Spinal cord (tissue), 10 donors: ENCODE results near the gene CSNK1G3. TPM values are rescaled to one million over a fixed set of nuclear protein-coding genes. Genes with fewer than 3 reads are reported as not detected.
A peak's percentile ranks its signal among the peaks of the same experiment; 100 is the strongest.
"Not testable (repeated sequence)": the region's sequence is repeated elsewhere in the genome, so short reads cannot be mapped to it uniquely, and the experiment has no call there.

Source experiments
- DNase-seq, 6 donors: peaks; one replicate each; pipeline versions ENCODE4 v3.0.0 to v3.0.0-alpha.2; 2013 to 2015; ENCODE audit warnings: low spot score in 6 of 6, low read depth in 4 of 6
- H3K27ac ChIP-seq: one replicate; pipeline ENCODE4 v1.5.1; 2013; ENCODE audit warnings: low read depth, low read length, control low read depth
- H3K27me3 ChIP-seq: one replicate; pipeline ENCODE4 v1.6.1; 2013; ENCODE audit warnings: low read length; ENCODE audit not compliant: control insufficient read depth, insufficient read depth
- H3K36me3 ChIP-seq: one replicate; pipeline ENCODE4 v1.6.1; 2013; ENCODE audit warnings: low read length; ENCODE audit not compliant: control insufficient read depth, insufficient read depth
- H3K4me1 ChIP-seq: one replicate; pipeline ENCODE4 v1.6.1; 2013; ENCODE audit warnings: low read length; ENCODE audit not compliant: control insufficient read depth, insufficient read depth
- H3K4me3 ChIP-seq: one replicate; pipeline ENCODE4 v1.5.1; 2013; ENCODE audit warnings: low read depth, low read length, control low read depth
- H3K9me3 ChIP-seq: one replicate; pipeline ENCODE4 v1.6.1; 2013; ENCODE audit warnings: low read length; ENCODE audit not compliant: control insufficient read depth, insufficient read depth
- WGBS: methylation state at CpG from one replicate; pipeline ENCODE4 v1.1.5; 2013; ENCODE audit warnings: missing lambda C conversion rate; ENCODE audit not compliant: insufficient coverage; 5-methylcytosine and 5-hydroxymethylcytosine counted together
- long read RNA-seq, 4 donors: transcript quantifications; one replicate each; lab custom pipeline, GENCODE V29; 2026
- polyA plus RNA-seq, 2 donors: library from polyadenylated mRNA; unstranded; fragments of 120-200 nt; gene quantifications; one replicate each; pipeline ENCODE4 v1.2.1, GENCODE V29; 2013; ENCODE audit not compliant: insufficient read length in 2 of 2
- total RNA-seq, 2 donors: library from RNA; depleted of rRNA in 1 of 2; stranded (reverse); fragments of 120-200 nt in 1 of 2; fragments of >200 nt in 1 of 2; gene quantifications; one replicate each; pipeline versions ENCODE4 v1.2.3 to v1.2.4, GENCODE V29; 2013 to 2014
- donor health status: healthy.

Gene CSNK1G3
- 100 to 1,000 TPM in 1 of 2 donors, 10 to 100 TPM in 1; 76.3 to 111 TPM for total RNA-seq
- 10 to 100 TPM; 27.6 to 32.9 TPM for polyA plus RNA-seq
- long read RNA-seq, donor 1, full-length matches to known transcripts, result 3 of 8 reads
- long read RNA-seq, donor 1, partial matches to known transcripts, result 5 of 8 reads
- long read RNA-seq, donor 1, other reads (novel, unspliced or antisense), result 0 of 8 reads
- long read RNA-seq, donor 2, partial matches to known transcripts, result 6 of 6 reads
- long read RNA-seq, donor 2, other reads (novel, unspliced or antisense), result 0 of 6 reads
- long read RNA-seq, donor 3, transcript CSNK1G3-204 (2 exons, 920 nt), result major isoform, 5 of 5 reads
- long read RNA-seq, donor 3, partial matches to known transcripts, result 0 of 5 reads
- long read RNA-seq, donor 3, other reads (novel, unspliced or antisense), result 0 of 5 reads
- long read RNA-seq, donor 4, transcript CSNK1G3-204 (2 exons, 920 nt), result major isoform, 6 of 17 reads
- long read RNA-seq, donor 4, partial matches to known transcripts, result 11 of 17 reads
- long read RNA-seq, donor 4, other reads (novel, unspliced or antisense), result 0 of 17 reads

- Histone ChIP-seq H3K4me1 (peaks cover 4% of the 10 kb centered on the region), H3K27ac (peak within 1 kb of the TSS; percentile 98), H3K4me3 (peak within 1 kb of the TSS; percentile 89), H3K9me3 (no peaks in the 10 kb centered on the region), H3K36me3 (no peaks in the 10 kb centered on the region), H3K27me3 (no peaks in the 10 kb centered on the region)
- DNase-seq, result peak; percentile 88 to 100 (median 96)
- WGBS, result under 1% methylated on average over 80 of the region's 82 CpGs
Observed at GRCh38 chr5:123511648-123512605, at the start of gene CSNK1G3. TSS of gene CSNK1G3 (plus strand) at chr5:123512177. CDS start at chr5:123545664, 33,487 bp downstream.

- not testable (repeated sequence) for H3K27me3 ChIP-seq, DNase-seq, H3K4me3 ChIP-seq, H3K9me3 ChIP-seq, H3K27ac ChIP-seq, H3K36me3 ChIP-seq, H3K4me1 ChIP-seq
- 100% methylated on average over 1 of the region's 1 CpG for WGBS
Observed at GRCh38 chr5:123466839-123467238, 45.1 kb upstream of the CSNK1G3 start.

- DNase-seq, result no peak
- WGBS, result no CpG with 5 or more reads among the region's 3 CpGs
- Histone ChIP-seq H3K36me3 (no peaks in the 10 kb centered on the region), H3K27me3 (no peaks in the 10 kb centered on the region), H3K4me3 (no peak overlapping the region), H3K4me1 (no peaks in the 10 kb centered on the region), H3K27ac (no peak overlapping the region), H3K9me3 (no peaks in the 10 kb centered on the region)
Observed at GRCh38 chr5:123471385-123471784, 40.6 kb upstream of the CSNK1G3 start.

- H3K27ac ChIP-seq, result no peak overlapping the region
- no peak for DNase-seq
- H3K36me3 ChIP-seq, result no peaks in the 10 kb centered on the region
- H3K4me3 ChIP-seq, result no peak overlapping the region
- WGBS, result 76% methylated on average over 6 of the region's 8 CpGs
- no peaks in the 10 kb centered on the region for H3K9me3 ChIP-seq
- H3K27me3 ChIP-seq, result no peaks in the 10 kb centered on the region
- no peaks in the 10 kb centered on the region for H3K4me1 ChIP-seq
Observed at GRCh38 chr5:123472150-123472924, 39.6 kb upstream of the CSNK1G3 start.

- Histone ChIP-seq H3K36me3 (no peaks in the 10 kb centered on the region), H3K4me3 (no peak overlapping the region), H3K27ac (no peak overlapping the region), H3K4me1 (no peaks in the 10 kb centered on the region), H3K27me3 (no peaks in the 10 kb centered on the region), H3K9me3 (no peaks in the 10 kb centered on the region)
- peak in 2 of 6 donors; percentile 33 to 63 for DNase-seq
Observed at GRCh38 chr5:123474228-123474627, 37.7 kb upstream of the CSNK1G3 start.

- no peaks in the 10 kb centered on the region for H3K27me3 ChIP-seq
- H3K36me3 ChIP-seq, result no peaks in the 10 kb centered on the region
- no CpG with 5 or more reads among the region's 1 CpG for WGBS
- no peak for DNase-seq
- H3K9me3 ChIP-seq, result no peaks in the 10 kb centered on the region
- H3K27ac ChIP-seq, result no peak overlapping the region
- no peaks in the 10 kb centered on the region for H3K4me1 ChIP-seq
- no peak overlapping the region for H3K4me3 ChIP-seq
Observed at GRCh38 chr5:123476731-123477130, 35.2 kb upstream of the CSNK1G3 start.

GRCh38 chr5:123478546-123478945 lies 33.4 kb upstream of the CSNK1G3 start:
- no peak for DNase-seq
- H3K27me3 ChIP-seq, result no peaks in the 10 kb centered on the region
- H3K4me1 ChIP-seq, result no peaks in the 10 kb centered on the region
- no peaks in the 10 kb centered on the region for H3K9me3 ChIP-seq
- H3K27ac ChIP-seq, result no peak overlapping the region
- no peak overlapping the region for H3K4me3 ChIP-seq
- WGBS, result 100% methylated on average over 1 of the region's 1 CpG
- H3K36me3 ChIP-seq, result no peaks in the 10 kb centered on the region

GRCh38 chr5:123482258-123482657 lies 29.7 kb upstream of the CSNK1G3 start:
- 80% methylated on average over 2 of the region's 4 CpGs for WGBS

GRCh38 chr5:123483446-123484077 lies 28.4 kb upstream of the CSNK1G3 start:
- Histone ChIP-seq H3K27ac (no peak overlapping the region), H3K4me3 (no peak overlapping the region), H3K4me1 (no peaks in the 10 kb centered on the region), H3K9me3 (no peaks in the 10 kb centered on the region), H3K27me3 (no peaks in the 10 kb centered on the region), H3K36me3 (no peaks in the 10 kb centered on the region)
- peak in 1 of 6 donors; percentile 12 for DNase-seq

More at GRCh38 chr5:123482258-123482657, 29.7 kb upstream of the CSNK1G3 start:
- H3K27ac ChIP-seq, result no peak overlapping the region
- no peak for DNase-seq
- no peaks in the 10 kb centered on the region for H3K9me3 ChIP-seq
- H3K27me3 ChIP-seq, result no peaks in the 10 kb centered on the region
- no peaks in the 10 kb centered on the region for H3K4me1 ChIP-seq
- no peak overlapping the region for H3K4me3 ChIP-seq
- H3K36me3 ChIP-seq, result no peaks in the 10 kb centered on the region
